ENCODE data around the gene TRIM47.

The TRIM47 gene

DNA sequence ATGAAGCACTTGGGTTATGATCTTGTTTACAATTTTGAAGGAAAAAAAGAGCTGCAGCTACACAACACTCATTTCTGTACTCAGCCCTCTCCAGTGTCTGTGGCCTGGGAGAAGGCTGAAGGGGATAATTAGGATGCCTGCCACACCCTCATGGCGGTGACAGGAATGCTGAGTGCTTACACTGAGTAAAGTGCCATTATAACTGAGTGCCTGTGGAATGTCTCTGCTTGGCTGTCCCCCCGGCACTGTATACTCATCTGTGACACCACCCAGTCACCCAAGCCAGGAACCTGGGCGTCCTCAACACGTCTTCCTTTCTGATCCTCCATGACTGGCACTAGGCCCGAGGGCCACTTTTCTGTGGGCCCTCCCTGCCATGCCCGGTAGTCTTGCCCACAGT, 29.8 kb upstream of the TRIM47 start:
- TF ChIP-seq, protein P1, sequence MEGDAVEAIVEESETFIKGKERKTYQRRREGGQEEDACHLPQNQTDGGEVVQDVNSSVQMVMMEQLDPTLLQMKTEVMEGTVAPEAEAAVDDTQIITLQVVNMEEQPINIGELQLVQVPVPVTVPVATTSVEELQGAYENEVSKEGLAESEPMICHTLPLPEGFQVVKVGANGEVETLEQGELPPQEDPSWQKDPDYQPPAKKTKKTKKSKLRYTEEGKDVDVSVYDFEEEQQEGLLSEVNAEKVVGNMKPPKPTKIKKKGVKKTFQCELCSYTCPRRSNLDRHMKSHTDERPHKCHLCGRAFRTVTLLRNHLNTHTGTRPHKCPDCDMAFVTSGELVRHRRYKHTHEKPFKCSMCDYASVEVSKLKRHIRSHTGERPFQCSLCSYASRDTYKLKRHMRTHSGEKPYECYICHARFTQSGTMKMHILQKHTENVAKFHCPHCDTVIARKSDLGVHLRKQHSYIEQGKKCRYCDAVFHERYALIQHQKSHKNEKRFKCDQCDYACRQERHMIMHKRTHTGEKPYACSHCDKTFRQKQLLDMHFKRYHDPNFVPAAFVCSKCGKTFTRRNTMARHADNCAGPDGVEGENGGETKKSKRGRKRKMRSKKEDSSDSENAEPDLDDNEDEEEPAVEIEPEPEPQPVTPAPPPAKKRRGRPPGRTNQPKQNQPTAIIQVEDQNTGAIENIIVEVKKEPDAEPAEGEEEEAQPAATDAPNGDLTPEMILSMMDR (conservative IDR thresholded peaks at IDR 0.05; ENCODE audit: low read depth, low read length), result no peak

DNA sequence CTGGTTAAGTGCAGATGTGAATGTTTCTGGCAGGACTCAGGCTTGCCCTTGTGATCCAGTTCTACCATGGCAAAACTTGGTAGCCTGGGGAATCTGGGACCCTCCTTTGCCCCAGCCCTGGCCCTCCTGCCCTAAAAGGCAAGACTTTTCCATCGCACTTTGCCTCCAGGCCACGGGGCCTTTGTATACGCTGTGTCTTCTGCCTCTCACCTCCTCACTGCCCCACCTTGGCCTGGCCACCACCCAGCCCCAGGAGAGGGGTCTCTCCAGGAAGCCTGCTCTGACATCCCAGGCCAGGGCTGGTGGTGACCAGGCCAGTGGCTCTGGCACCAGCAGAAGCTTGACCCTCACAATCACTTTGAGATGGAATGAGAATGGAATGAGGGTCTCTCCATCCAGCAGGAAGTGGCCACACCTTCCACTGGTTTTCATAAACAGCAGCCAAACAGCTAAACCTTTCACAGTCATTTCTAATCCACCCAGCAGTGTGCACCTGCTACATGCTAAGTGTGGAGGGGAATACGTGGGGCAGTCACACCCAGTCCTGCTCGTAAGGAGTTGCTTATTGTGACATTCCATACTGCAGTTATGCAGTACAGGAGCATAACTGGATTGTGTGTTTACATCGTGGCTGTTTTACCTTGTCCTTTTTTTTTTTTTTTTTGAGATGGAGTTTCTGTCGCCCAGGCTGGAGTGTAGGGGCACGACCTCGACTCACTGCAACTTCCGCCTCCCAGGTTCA, 27.9 kb upstream of the TRIM47 start:
- no peak overlapping the region for H3K4me3 ChIP-seq (ENCODE audit: low read length)
- no peak for DNase-seq (ENCODE audit: low read depth)
- TF ChIP-seq, protein P1 (conservative IDR thresholded peaks at IDR 0.05; ENCODE audit: low read depth, low read length), result no peak

More for the DNA sequence above, 29.8 kb upstream of the TRIM47 start:
- no peak for DNase-seq (ENCODE audit: low read depth)
- H3K4me3 ChIP-seq (ENCODE audit: low read length), result no peak overlapping the region

DNA sequence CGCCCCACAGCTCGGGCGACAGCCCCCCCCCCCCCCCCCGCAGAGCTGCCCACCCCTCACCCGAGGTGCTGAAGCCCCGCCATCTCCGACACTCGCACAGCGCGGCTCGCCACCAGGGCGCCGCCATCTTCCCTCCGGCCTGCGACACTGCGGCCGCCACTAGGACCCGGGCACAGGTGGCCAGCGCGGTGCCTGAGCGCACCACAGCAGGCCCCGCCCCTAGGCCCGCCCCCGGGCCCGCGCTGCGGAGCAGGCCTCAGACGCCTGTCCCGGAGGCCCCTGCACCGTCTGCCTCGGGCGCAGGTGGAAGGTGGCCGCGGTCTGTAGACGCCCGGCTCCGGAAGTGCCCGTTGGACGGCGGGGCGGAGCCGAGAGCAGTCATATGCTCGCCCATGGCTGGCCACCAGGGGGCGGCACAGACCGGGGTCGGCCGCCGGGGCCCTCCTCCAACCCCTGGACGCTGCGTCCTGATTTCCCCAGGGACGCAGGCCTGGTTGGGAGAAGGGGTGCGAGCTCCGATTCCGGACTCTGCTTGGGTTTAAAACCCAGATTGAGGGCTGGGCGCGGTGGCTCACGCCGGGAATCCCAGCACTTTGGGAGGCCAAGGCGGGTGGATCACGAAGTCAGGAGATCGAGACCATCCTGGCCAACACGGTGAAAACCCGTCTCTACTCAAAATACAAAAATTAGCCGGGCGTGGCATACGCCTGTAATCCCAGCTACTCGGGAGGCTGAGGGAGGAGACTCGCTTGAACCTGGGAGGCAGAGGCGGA, 26.6 kb upstream of the TRIM47 start, which contains the start of gene MRPL38:
Gene MRPL38 (minus strand): TSS at position 136 of the 773 bp plus-strand sequence. CDS start 9 bp downstream, at position 127.
- TF ChIP-seq, protein P1 (conservative IDR thresholded peaks at IDR 0.05; ENCODE audit: low read depth, low read length), result peak; percentile 81
- DNase-seq (ENCODE audit: low read depth), result peak; percentile 81
- peak within 1 kb of the TSS; percentile 75 for H3K4me3 ChIP-seq (ENCODE audit: low read length)

DNA sequence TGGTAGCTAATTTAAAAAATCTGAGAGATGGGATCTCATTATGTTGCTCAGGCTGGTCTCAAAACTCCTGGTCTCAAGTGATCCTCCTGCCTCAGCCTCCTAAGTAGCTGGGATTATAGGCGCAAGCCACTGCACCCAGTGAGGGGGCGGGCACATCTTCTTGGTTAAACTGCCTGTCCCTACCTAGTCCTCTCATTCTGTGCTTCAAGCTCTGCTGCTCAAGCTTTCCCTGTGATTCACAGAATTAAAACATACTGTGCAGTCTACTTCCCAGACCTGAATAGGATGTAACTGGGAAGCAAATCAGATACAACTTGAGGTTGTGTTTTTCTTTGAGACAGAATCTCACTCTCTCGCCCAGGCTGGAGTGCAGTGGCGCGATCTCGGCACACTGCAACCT, 24.0 kb upstream of the TRIM47 start:
- H3K4me3 ChIP-seq (ENCODE audit: low read length), result no peak overlapping the region
- no peak for DNase-seq (ENCODE audit: low read depth)
- TF ChIP-seq, protein P1 (conservative IDR thresholded peaks at IDR 0.05; ENCODE audit: low read depth, low read length), result no peak

DNA sequence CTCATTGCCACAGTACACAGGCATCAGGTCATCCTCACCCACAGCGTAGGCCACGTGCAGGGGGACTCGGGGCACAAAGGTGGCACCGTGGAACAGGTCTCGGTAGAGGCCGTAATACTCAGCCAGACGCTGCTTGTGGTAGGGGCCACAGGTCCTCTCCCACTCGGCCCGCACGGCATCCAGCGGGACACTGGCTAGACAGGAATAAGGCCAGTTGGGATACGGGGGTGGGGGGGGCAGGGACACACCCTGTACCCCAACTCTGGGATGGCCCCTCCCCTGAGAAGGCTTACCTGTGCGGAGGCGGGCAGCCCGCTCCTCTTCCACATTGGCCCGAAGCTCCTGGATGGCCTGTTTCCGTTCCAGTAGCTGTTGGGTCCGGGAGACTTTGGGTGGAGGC, 23.3 kb upstream of the TRIM47 start:
- H3K4me3 ChIP-seq (ENCODE audit: low read length), result no peak overlapping the region
- no peak for DNase-seq (ENCODE audit: low read depth)
- TF ChIP-seq, protein P1 (conservative IDR thresholded peaks at IDR 0.05; ENCODE audit: low read depth, low read length), result no peak

DNA sequence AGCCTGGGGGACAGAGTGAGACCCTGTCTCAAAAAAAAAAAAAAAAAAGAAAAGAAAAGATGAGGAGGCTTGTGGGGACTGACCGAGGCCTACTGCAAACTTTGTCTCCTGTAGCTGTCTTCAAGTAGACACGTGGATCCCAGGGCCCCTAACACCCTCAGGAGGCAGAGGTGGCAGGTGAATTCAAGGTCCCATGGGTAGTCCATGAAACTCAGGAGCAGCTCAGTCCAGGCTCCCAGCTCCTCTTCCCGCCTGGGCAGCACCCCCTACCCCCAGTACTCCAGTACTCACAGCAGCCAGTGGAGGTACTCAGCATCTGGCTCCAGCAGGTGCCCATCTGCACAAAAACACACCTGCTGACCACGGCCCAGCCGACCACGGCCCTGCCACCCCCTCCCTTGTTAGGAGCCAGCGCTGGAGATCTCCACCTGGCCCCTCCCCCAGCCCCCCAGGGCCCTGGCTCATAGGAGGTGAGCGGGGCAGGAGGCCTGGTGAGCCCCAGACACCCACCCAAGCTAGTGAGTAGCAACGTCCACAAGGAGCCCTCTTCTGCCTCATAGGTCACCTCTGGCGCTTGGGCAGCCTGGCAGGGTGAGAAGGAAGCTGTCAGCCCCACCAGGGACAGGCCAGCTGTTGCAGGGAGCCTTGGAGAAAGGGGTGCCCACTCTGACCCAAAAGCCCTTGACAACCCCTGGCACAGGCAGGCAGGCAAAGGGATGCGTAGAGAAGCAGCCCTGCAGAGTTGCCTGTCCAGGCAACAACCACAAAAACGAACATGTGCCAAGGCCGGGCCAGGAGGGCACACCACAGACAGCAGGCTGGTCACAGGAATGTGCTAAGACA, 22.5 kb upstream of the TRIM47 start:
- no peak overlapping the region for H3K4me3 ChIP-seq (ENCODE audit: low read length)
- DNase-seq (ENCODE audit: low read depth), result no peak
- TF ChIP-seq, protein P1 (conservative IDR thresholded peaks at IDR 0.05; ENCODE audit: low read depth, low read length), result no peak

Data from retinal pigment epithelial cell (primary cell).